Uterus (tissue), 2 donors: ENCODE data around the gene PID1.
A peak's percentile ranks its signal among the peaks of the same experiment; 100 is the strongest.

Source experiments
- POLR2A ChIP-seq, 2 donors: fragments of 450-650 bp; IDR thresholded peaks; one replicate each; pipeline ENCODE4 v1.6.1; 2016; ENCODE audit warnings: antibody characterized with exemption in 2 of 2, mild to moderate bottlenecking in 1 of 2, moderate library complexity in 1 of 2
- TF ChIP-seq, protein P1 (sequence below), 4 experiments: fragments of 200-600 bp in 2 of 4; fragments of 450-650 bp in 2 of 4; sonication (generic) in 2 of 4; IDR thresholded peaks; one replicate each; pipeline ENCODE4 v1.5.1; 2016 to 2019; ENCODE audit warnings: antibody characterized with exemption in 4 of 4, mild to moderate bottlenecking in 2 of 4, moderate library complexity in 1 of 4

DNA sequence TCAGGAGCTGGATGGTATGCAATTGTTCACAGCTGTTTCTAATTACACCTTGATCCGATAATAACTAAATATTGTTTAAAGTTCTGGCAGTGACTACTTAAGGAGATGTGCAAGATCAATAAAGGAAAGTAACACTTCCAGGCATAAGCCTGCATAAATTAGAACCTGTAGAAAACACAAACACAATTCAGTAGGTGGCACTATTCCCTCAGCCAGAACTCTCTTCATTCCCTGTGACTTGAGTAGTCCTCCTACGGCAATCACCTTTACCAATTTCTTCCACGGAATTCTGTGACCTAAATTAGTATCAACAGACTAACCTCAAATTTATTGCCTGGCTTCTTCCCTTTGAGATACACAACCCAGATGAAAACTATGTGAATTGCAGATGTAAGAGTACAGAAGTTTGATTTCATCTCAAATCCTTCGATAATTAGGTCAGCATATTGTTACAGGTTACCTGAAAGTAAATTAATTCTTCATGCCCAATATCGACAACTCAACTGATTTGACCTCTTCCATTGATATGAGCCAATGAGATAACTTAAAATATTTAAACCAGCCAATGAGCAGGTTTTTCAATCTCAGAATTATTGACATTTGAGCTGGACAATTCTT, 137.8 kb downstream of the PID1 start:
- TF ChIP-seq, protein P1, sequence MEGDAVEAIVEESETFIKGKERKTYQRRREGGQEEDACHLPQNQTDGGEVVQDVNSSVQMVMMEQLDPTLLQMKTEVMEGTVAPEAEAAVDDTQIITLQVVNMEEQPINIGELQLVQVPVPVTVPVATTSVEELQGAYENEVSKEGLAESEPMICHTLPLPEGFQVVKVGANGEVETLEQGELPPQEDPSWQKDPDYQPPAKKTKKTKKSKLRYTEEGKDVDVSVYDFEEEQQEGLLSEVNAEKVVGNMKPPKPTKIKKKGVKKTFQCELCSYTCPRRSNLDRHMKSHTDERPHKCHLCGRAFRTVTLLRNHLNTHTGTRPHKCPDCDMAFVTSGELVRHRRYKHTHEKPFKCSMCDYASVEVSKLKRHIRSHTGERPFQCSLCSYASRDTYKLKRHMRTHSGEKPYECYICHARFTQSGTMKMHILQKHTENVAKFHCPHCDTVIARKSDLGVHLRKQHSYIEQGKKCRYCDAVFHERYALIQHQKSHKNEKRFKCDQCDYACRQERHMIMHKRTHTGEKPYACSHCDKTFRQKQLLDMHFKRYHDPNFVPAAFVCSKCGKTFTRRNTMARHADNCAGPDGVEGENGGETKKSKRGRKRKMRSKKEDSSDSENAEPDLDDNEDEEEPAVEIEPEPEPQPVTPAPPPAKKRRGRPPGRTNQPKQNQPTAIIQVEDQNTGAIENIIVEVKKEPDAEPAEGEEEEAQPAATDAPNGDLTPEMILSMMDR (IDR thresholded peaks at IDR 0.05) = peak in 3 of 4 experiments; percentile 14 to 40 (median 24)
- no peak for TF ChIP-seq POLR2A (IDR thresholded peaks at IDR 0.05)
